Colonic mucosa (tissue), 4 donors: ENCODE measurements around the gene MACIR. TPM values are rescaled to one million over a fixed set of nuclear protein-coding genes. Genes with fewer than 3 reads are reported as not detected.

Experiments
- DNase-seq: peaks from one replicate; pipeline ENCODE4 v3.0.0-alpha.2; 2020
- H3K27ac ChIP-seq: fragments of 200-600 bp; one replicate; pipeline ENCODE4 v1.8.0; 2021
- H3K27me3 ChIP-seq: fragments of 200-600 bp; one replicate; pipeline ENCODE4 v1.8.0; 2021
- H3K36me3 ChIP-seq: fragments of 200-600 bp; one replicate; pipeline ENCODE4 v1.8.0; 2021
- H3K4me1 ChIP-seq: fragments of 200-600 bp; one replicate; pipeline ENCODE4 v1.8.0; 2021; ENCODE audit warnings: mild to moderate bottlenecking
- H3K4me3 ChIP-seq: fragments of 200-600 bp; one replicate; pipeline ENCODE4 v1.8.0; 2021
- H3K9ac ChIP-seq, 2 donors: one replicate each; pipeline ENCODE4 v1.7.0; 2013; ENCODE audit warnings: control low read depth in 2 of 2, low read depth in 2 of 2, low read length in 2 of 2
- H3K9me3 ChIP-seq: fragments of 200-600 bp; one replicate; pipeline ENCODE4 v1.8.0; 2021
- intact Hi-C: fragments of 100-400 bp; cut with DNase I; formaldehyde crosslinking; loops from one replicate; pipeline ENCODE4 v1.14.1; 2022
- total RNA-seq, 2 donors: library from RNA; stranded (reverse); fragmentation: NEBNext Ultra II Directional in 1 of 2; extraction: Animal tissue kit (Norgen Biotek cat#: 25700) in 1 of 2; gene quantifications; one replicate each; pipeline ENCODE4 v1.2.1, GENCODE V29; 2021
- TF ChIP-seq, protein P1 (sequence below): fragments of 200-600 bp; IDR thresholded peaks from one replicate; pipeline ENCODE4 v1.8.0; 2022; ENCODE audit warnings: antibody characterized with exemption, mild to moderate bottlenecking
- donor health status: healthy.
- donor health status: DM: no; HTN: no; CAD: no.
- donor health status: DM: no; HTN: no; CAD: no.

Gene MACIR
- total RNA-seq, 2 donors from 2014 or later = 48.2 to 53.1 TPM

DNA sequence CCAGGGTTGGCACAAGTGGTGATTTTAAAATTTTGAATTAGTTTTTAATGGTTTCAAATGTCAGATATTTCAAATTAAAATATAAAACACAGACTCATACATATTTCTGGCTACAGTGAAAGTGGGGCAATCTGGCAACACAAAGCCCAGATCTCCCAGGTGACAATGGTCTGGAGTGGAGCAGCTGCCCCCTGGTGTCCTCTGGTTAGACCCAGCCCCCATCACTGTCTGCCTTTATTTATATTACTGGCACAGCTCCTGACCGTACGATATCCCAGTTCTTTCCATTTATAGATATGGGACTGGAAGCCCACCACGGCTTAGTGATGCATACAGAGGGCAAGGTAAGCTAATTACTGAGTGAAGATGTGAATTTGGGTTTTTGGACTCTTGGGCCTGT lies 37.3 kb downstream of the MACIR start:
- Histone ChIP-seq H3K27me3 (no peaks in the 10 kb centered on the region), H3K36me3 (no peaks in the 10 kb centered on the region), H3K9me3 (no peaks in the 10 kb centered on the region), H3K9ac (no peak overlapping the region), H3K4me1 (no peaks in the 10 kb centered on the region), H3K27ac (no peak overlapping the region), H3K4me3 (no peak overlapping the region)
- DNase-seq = no peak
- TF ChIP-seq, protein P1, sequence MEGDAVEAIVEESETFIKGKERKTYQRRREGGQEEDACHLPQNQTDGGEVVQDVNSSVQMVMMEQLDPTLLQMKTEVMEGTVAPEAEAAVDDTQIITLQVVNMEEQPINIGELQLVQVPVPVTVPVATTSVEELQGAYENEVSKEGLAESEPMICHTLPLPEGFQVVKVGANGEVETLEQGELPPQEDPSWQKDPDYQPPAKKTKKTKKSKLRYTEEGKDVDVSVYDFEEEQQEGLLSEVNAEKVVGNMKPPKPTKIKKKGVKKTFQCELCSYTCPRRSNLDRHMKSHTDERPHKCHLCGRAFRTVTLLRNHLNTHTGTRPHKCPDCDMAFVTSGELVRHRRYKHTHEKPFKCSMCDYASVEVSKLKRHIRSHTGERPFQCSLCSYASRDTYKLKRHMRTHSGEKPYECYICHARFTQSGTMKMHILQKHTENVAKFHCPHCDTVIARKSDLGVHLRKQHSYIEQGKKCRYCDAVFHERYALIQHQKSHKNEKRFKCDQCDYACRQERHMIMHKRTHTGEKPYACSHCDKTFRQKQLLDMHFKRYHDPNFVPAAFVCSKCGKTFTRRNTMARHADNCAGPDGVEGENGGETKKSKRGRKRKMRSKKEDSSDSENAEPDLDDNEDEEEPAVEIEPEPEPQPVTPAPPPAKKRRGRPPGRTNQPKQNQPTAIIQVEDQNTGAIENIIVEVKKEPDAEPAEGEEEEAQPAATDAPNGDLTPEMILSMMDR = no peak
- intact Hi-C loops = no loop called here

DNA sequence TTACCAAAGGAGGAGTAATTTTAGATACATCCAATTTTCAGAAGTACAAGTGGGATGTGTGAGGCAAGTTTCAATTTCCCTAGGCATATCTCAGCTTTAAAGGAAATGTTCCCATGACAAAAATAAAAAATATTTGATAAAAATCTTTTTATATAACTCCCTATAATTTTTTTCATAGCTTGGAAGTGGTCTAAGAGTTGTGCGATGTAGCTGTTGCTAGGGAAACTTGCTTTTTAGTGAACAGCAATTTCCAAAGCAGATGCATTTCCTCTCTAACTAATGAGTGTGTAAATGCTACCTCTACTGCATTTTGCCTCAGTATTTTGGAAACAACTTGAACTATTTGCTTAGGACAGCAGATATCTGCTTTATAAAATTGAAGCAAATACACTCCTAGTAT lies 39.6 kb downstream of the MACIR start:
- DNase-seq = no peak
- no peaks in the 10 kb centered on the region for H3K9me3 ChIP-seq
- no peaks in the 10 kb centered on the region for H3K36me3 ChIP-seq
- H3K4me3 ChIP-seq = no peak overlapping the region
- TF ChIP-seq, protein P1 = no peak
- no peaks in the 10 kb centered on the region for H3K27me3 ChIP-seq
- H3K9ac ChIP-seq = no peak overlapping the region
- H3K4me1 ChIP-seq = no peaks in the 10 kb centered on the region
- H3K27ac ChIP-seq = no peak overlapping the region
- intact Hi-C loops = no loop called here

DNA sequence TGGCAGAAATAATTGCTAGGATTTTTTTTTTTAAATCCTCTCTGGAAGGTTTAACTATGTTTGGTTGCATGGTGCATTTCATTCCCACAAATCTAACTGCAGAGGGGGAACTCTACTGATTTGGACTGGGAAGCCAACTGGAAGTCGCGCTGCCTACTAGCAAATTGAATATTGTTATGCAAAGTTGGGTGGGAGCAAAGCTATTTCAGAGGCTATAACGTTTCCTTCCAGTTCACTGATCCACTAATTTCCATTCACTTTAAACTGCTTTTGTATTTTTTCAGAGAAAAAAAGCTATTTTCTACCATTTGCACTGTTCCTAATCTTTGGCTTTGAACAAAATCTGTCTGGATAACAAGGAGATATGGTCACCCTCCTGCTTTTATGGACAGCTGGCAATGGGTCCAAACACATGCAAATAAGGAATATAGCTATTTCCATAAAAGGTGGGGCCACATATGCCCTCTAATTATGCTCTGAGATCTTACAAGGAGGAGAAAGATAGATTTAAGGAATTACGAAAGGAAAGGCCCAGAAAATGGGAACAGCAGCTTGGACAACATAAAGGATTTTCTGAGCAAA lies 40.1 kb downstream of the MACIR start:
- Histone ChIP-seq H3K9me3 (no peaks in the 10 kb centered on the region), H3K4me1 (no peaks in the 10 kb centered on the region), H3K27ac (no peak overlapping the region), H3K36me3 (no peaks in the 10 kb centered on the region), H3K27me3 (no peaks in the 10 kb centered on the region), H3K9ac (no peak overlapping the region), H3K4me3 (no peak overlapping the region)
- DNase-seq = no peak
- TF ChIP-seq, protein P1 = no peak
- intact Hi-C loops = no loop called here

DNA sequence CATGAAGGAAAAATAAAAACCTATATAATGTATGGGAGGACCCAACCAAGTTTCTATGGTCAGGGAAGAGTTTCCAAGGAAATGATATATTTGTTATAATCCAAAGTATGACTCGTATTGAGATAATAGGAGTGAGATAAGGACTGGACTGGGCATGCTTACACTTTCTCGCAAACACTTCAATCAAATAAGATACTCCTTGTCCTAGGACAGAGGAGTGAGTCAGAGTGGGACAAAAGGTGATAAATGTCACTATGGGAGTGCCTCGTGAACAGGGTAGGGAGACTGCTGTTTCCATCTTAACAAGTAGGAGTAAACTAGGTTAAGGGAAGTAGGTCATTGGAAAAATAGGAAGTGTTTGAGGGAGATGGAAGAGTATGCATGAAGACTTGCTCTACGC lies 47.2 kb downstream of the MACIR start:
- TF ChIP-seq, protein P1 = no peak
- H3K4me3 ChIP-seq = no peak overlapping the region
- intact Hi-C loops = no loop called here
- H3K27ac ChIP-seq = no peak overlapping the region
- no peaks in the 10 kb centered on the region for H3K9me3 ChIP-seq
- H3K9ac ChIP-seq = no peak overlapping the region
- H3K36me3 ChIP-seq = no peaks in the 10 kb centered on the region
- no peak for DNase-seq
- H3K4me1 ChIP-seq = no peaks in the 10 kb centered on the region
- no peaks in the 10 kb centered on the region for H3K27me3 ChIP-seq

DNA sequence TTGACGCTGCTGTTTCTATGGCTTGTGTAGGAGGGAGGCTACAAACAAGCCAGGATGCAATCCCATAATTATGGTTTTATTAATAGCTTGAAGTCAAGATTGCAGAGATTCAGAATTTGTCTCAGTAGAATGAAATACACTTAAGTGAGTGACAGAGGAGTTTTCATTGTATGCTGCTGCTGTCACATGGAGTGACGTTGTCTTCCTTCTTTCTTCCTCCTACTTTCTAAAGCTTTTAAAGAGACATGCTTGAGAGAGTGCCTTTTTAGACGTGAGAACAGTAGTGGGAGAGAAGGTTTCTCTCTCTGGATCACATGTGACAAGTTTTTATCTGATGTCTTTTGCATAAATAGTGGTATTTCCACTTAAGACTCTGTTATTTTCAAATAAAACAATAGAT lies 48.9 kb downstream of the MACIR start:
- no peak overlapping the region for H3K4me3 ChIP-seq
- H3K27me3 ChIP-seq = no peaks in the 10 kb centered on the region
- no peaks in the 10 kb centered on the region for H3K4me1 ChIP-seq
- intact Hi-C loops = no loop called here
- no peak for DNase-seq
- no peak overlapping the region for H3K9ac ChIP-seq
- TF ChIP-seq, protein P1 = no peak
- no peaks in the 10 kb centered on the region for H3K36me3 ChIP-seq
- no peaks in the 10 kb centered on the region for H3K9me3 ChIP-seq
- H3K27ac ChIP-seq = no peak overlapping the region
